Activated T-helper 2 cell treated with anti-CD3 and anti-CD28 coated beads, Interferon-gamma antibody, Interleukin-2, Interleukin-4, amounts not matched to agents 10 μg/mL and 5 μg/mL and 100 μg/mL, durations not matched to agents 14 hours and 24 hours and 36 hours (primary cell): ENCODE data around the gene GSS. TPM values are rescaled to one million over a fixed set of nuclear protein-coding genes. Genes with fewer than 3 reads are reported as not detected.
A peak's percentile ranks its signal among the peaks of the same experiment; 100 is the strongest.
"Not testable (repeated sequence)": the region's sequence is repeated elsewhere in the genome, so short reads cannot be mapped to it uniquely, and the experiment has no call there.

ENCODE experiments used
- DNase-seq: peaks from one replicate; pipeline ENCODE4 v3.0.0; 2021; ENCODE audit warnings: low spot score
- H3K27ac Mint-ChIP-seq: one replicate; pipeline ENCODE4 v1.8.0; 2021; ENCODE audit warnings: mixed read lengths
- H3K27me3 Mint-ChIP-seq: one replicate; pipeline ENCODE4 v1.8.0; 2021; ENCODE audit warnings: low read depth, mixed read lengths
- H3K36me3 Mint-ChIP-seq: one replicate; pipeline ENCODE4 v1.8.0; 2021; ENCODE audit warnings: low read depth, mixed read lengths
- H3K4me1 Mint-ChIP-seq: one replicate; pipeline ENCODE4 v1.8.0; 2021; ENCODE audit warnings: low read depth, mixed read lengths
- H3K4me3 Mint-ChIP-seq: one replicate; pipeline ENCODE4 v1.8.0; 2021; ENCODE audit warnings: low read depth, mild to moderate bottlenecking, moderate library complexity, mixed read lengths
- H3K9me3 Mint-ChIP-seq: one replicate; pipeline ENCODE4 v1.8.0; 2021; ENCODE audit warnings: mixed read lengths
- intact Hi-C: fragments of 100-400 bp; cut with micrococcal nuclease; formaldehyde crosslinking; loops from one replicate; pipeline ENCODE4 v1.15.1; 2023
- total RNA-seq: library from RNA; stranded (reverse); gene quantifications from 2 replicates; pipeline ENCODE4 v1.2.3, GENCODE V29; 2022

The GSS gene
- total RNA-seq, 1 donor from 2014 or later: 70.5 TPM

GRCh38 chr20:34892671-34893070, 62.9 kb downstream of the GSS start:
- H3K27ac Mint-ChIP-seq: peak overlapping the region; percentile 57
- H3K36me3 Mint-ChIP-seq: peaks cover 43% of the 10 kb centered on the region
- intact Hi-C loops: no loop called here
- no peaks in the 10 kb centered on the region for H3K9me3 Mint-ChIP-seq
- peaks cover 45% of the 10 kb centered on the region for H3K4me1 Mint-ChIP-seq
- no peak for DNase-seq
- no peak overlapping the region for H3K4me3 Mint-ChIP-seq
- no peaks in the 10 kb centered on the region for H3K27me3 Mint-ChIP-seq

DNA sequence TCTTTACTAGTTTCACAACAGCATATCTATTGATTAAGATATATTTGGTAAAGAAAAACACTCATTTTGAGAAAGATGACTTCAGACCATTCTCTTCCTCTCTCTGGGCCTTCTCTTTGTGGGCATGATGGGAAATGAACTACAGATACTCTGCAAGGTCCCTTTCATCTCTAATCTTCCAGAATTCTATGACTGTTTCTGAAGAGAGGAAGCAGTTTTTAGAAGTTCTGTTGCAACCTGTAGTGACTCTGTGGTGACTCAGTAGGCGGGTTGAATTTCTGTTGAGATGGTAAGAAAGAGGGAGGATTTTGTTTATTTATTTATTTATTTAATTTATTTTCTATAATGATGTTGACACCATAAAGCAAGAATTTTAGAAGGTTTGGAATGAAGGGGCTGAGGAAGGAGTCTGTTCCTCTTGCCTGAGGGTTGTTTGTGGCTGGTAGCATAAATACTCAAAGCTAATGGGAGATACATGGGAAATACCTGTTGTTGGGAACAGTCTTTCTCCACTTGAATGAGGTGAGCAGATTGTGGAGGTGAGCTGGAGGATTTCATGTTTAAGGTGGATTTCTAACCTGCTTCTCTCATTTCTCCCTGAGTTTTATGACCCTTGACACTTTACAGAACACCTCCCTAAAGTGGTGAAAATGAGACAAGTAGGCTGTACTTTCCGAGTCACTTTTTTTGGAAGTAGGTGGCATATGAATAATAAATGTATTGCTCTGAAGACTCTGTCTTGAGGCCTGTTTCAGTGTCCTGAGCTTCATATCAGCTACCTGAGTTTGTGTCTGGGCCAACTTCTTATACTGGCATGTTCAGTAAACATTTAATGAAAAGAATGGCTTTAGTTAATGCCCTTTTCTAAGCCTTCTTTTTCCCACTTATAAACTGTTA, 64.2 kb downstream of the GSS start:
- H3K4me3 Mint-ChIP-seq: peak overlapping the region; percentile 14
- no peak for DNase-seq

GRCh38 chr20:34888468-34888867, 67.1 kb downstream of the GSS start:
- Mint-ChIP-seq H3K27ac (peak overlapping the region; percentile 65), H3K4me3 (no peak overlapping the region), H3K9me3 (no peaks in the 10 kb centered on the region), H3K27me3 (no peaks in the 10 kb centered on the region), H3K4me1 (peaks cover 41% of the 10 kb centered on the region), H3K36me3 (peaks cover 57% of the 10 kb centered on the region)
- intact Hi-C loops: no loop called here
- DNase-seq: no peak

More for the DNA sequence above, 64.2 kb downstream of the GSS start:
- Mint-ChIP-seq H3K36me3 (peaks cover 50% of the 10 kb centered on the region), H3K9me3 (no peaks in the 10 kb centered on the region), H3K27ac (peak overlapping the region; percentile 80), H3K27me3 (no peaks in the 10 kb centered on the region), H3K4me1 (peaks cover 45% of the 10 kb centered on the region)
- intact Hi-C loops: loop anchor here (1.0 to 2.0 kb wide), 4 partner anchors 13 to 64 kb away; partner anchors contain the start of genes ACSS2, GSS and MYH7B

GRCh38 chr20:34887023-34887422, 68.6 kb downstream of the GSS start:
- Mint-ChIP-seq H3K4me1 (peaks cover 41% of the 10 kb centered on the region), H3K9me3 (no peaks in the 10 kb centered on the region), H3K27me3 (no peaks in the 10 kb centered on the region), H3K27ac (no peak overlapping the region), H3K4me3 (no peak overlapping the region), H3K36me3 (peaks cover 58% of the 10 kb centered on the region)
- no peak for DNase-seq
- intact Hi-C loops: no loop called here

GRCh38 chr20:34886122-34886521, 69.5 kb downstream of the GSS start:
- Mint-ChIP-seq H3K27me3 (no peaks in the 10 kb centered on the region), H3K36me3 (peaks cover 58% of the 10 kb centered on the region), H3K4me1 (peaks cover 36% of the 10 kb centered on the region)

DNA sequence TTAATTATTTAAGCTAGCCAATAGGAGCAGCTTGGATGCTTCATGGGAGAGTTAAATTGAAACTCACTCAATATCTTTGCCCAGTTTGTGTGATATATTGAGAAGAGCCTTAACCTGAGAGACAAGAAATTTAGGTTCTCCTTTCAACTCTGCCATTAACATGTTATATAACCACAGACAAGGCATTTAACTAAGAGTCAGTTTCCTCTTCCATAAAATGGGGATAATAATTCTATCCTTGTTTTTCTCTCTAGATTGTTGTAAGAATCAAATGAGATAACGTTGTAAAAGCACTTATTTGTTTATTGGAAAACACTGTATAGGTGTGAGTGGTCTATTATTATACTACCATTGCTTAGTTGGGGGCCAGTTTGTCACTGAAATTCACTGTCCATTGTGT, 71.3 kb downstream of the GSS start:
- peaks cover 26% of the 10 kb centered on the region for H3K4me1 Mint-ChIP-seq
- no peak for DNase-seq
- H3K36me3 Mint-ChIP-seq: peaks cover 49% of the 10 kb centered on the region
- intact Hi-C loops: no loop called here
- no peak overlapping the region for H3K27ac Mint-ChIP-seq
- no peak overlapping the region for H3K4me3 Mint-ChIP-seq
- H3K9me3 Mint-ChIP-seq: no peaks in the 10 kb centered on the region
- H3K27me3 Mint-ChIP-seq: no peaks in the 10 kb centered on the region

More at GRCh38 chr20:34886122-34886521, 69.5 kb downstream of the GSS start:
- H3K9me3 Mint-ChIP-seq: no peaks in the 10 kb centered on the region
- intact Hi-C loops: no loop called here
- H3K4me3 Mint-ChIP-seq: no peak overlapping the region
- no peak overlapping the region for H3K27ac Mint-ChIP-seq
- no peak for DNase-seq

GRCh38 chr20:34883809-34884208, 71.8 kb downstream of the GSS start:
- DNase-seq: no peak
- peaks cover 51% of the 10 kb centered on the region for H3K36me3 Mint-ChIP-seq
- no peaks in the 10 kb centered on the region for H3K9me3 Mint-ChIP-seq
- H3K4me3 Mint-ChIP-seq: no peak overlapping the region
- H3K27ac Mint-ChIP-seq: no peak overlapping the region
- peaks cover 29% of the 10 kb centered on the region for H3K4me1 Mint-ChIP-seq
- intact Hi-C loops: no loop called here
- H3K27me3 Mint-ChIP-seq: no peaks in the 10 kb centered on the region

DNA sequence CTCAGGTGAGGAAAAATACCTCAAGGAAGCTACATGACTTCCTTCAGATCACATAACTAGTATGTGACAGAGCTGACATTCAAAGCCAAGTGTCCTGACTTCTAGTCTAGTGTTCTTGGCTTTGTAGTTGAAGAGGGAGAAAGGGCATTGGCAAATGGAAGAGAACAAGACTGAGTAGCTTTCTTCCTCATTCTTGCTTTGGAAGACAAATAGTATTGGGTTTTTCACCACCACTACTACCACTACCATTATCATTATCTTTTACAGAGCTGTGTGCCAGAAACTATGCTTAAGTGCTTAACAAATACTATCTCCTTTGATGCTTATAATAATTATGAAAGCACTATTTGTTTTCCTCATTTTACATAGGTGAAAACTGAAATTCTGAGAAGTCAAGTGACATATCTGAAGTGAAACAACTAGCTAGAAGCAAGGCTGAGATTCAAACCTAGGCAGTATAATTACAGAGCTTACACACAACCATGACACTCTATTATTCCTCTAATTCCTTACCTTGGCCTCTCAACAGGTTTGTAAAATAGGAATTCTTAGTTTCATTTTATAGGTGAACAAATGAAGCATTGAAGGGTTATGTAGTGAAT, 72.4 kb downstream of the GSS start:
- Mint-ChIP-seq H3K27ac (peak overlapping the region; percentile 53), H3K36me3 (peaks cover 45% of the 10 kb centered on the region), H3K4me3 (no peak overlapping the region), H3K9me3 (no peaks in the 10 kb centered on the region), H3K4me1 (peaks cover 28% of the 10 kb centered on the region), H3K27me3 (no peaks in the 10 kb centered on the region)
- intact Hi-C loops: no loop called here
- DNase-seq: no peak

DNA sequence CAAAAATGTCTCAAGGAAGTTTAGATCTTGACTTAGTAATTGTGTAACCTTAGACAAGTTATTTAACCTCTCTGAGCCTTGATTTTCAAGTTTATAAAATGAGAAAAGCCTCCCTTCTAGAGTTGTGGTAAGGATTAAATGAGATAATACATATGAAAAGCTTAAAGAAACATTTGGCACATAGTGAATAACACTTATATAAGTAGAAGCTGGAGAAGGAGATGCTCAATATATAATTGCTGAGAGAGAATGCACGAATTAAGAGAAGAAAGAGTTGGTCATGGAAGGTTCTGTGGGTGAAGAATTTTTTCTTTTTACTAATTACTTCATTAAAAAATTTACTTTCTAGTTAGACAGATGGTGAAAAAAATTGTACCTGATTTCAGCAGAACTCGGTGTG, 73.9 kb downstream of the GSS start:
- Mint-ChIP-seq H3K4me3 (no peak overlapping the region), H3K9me3 (no peaks in the 10 kb centered on the region), H3K4me1 (peaks cover 37% of the 10 kb centered on the region), H3K36me3 (peaks cover 30% of the 10 kb centered on the region), H3K27me3 (no peaks in the 10 kb centered on the region), H3K27ac (no peak overlapping the region)
- intact Hi-C loops: no loop called here
- DNase-seq: no peak

GRCh38 chr20:34880971-34881370, 74.6 kb downstream of the GSS start:
- peaks cover 28% of the 10 kb centered on the region for H3K36me3 Mint-ChIP-seq
- H3K9me3 Mint-ChIP-seq, H3K27me3 Mint-ChIP-seq, DNase-seq, H3K4me3 Mint-ChIP-seq, intact Hi-C loops, H3K27ac Mint-ChIP-seq: not testable (repeated sequence)
- peaks cover 40% of the 10 kb centered on the region for H3K4me1 Mint-ChIP-seq

DNA sequence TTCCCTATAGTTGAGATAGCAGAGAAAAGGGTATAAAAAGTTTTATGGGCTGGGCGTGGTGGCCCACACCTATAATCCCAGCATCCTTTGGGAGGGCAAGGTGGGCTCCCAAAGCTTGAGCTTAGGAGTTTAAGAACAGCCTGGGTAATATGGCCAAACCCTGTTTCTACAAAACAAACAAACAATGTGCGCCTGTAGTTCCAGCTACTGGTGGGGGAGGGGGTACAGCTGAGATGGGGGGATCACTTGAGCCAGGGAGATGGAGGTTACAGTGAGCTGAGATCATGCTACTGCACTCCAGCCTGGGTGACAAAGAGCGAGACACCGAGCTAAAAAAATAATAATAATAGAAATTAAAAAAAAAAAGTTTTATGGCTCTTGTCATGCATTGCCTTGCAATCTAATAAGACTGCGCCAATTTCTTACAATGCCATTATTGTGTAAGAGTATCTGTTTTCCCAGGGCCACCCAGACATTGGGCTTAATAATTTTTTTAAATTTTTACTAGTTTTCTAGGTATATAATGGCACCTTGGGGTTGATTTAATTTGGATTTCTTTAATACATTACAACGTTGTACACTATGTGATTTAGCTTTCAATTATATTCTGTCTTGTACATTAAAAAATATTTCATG, 75.3 kb downstream of the GSS start:
- Mint-ChIP-seq H3K4me1 (peaks cover 46% of the 10 kb centered on the region), H3K9me3 (no peaks in the 10 kb centered on the region), H3K4me3 (no peak overlapping the region), H3K27ac (no peak overlapping the region), H3K36me3 (peaks cover 25% of the 10 kb centered on the region), H3K27me3 (no peaks in the 10 kb centered on the region)
- intact Hi-C loops: no loop called here
- no peak for DNase-seq
